Endothelial cell of umbilical vein (primary cell): ENCODE results near the gene INPP5A. TPM values are rescaled to one million over a fixed set of nuclear protein-coding genes. Genes with fewer than 3 reads are reported as not detected.

Source experiments
- BruUV-seq: library from RNA; stranded (reverse); fragments of 400-500 nt; replicated peaks from 2 replicates; lab custom pipeline; 2021; lab: Mats Ljungman, UMichigan
- CTCF ChIA-PET: fragments of 300-600, 350-600 bp; sonication (Branson Sonifier 250); formaldehyde crosslinking; loops from one replicate; lab custom pipeline; 2021; ENCODE audit warnings: antibody characterized with exemption, inconsistent platforms; lab: Charles Lee
- POLR2A ChIA-PET: fragments of 300-600, 350-600 bp; sonication (Branson Sonifier 250); formaldehyde crosslinking; loops from one replicate; lab custom pipeline; 2021; ENCODE audit warnings: antibody characterized with exemption, inconsistent platforms; lab: Charles Lee
- DNase-seq: peaks from one replicate; pipeline ENCODE4 v3.0.0-alpha.2; 2011; ENCODE audit warnings: low read depth, low spot score
- FAIRE-seq: peaks from 2 replicates; lab custom pipeline; 2011; peaks lifted over from hg19 to GRCh38; lab: Jason Lieb, UNC
- H2AFZ ChIP-seq: 2 replicates; pipeline ENCODE4 v1.6.0; 2012; ENCODE audit warnings: low read depth, low read length, control low read depth, inconsistent platforms
- H3K27ac ChIP-seq: 2 replicates; pipeline ENCODE4 v1.5.1; 2011; ENCODE audit warnings: low read depth, mild to moderate bottlenecking, control low read depth, low read length, moderate library complexity; ENCODE audit not compliant: insufficient read depth
- H3K27me3 ChIP-seq, 2 experiments: 2 replicates each; pipeline versions ENCODE4 v1.6.0 to v1.6.1; 2011; ENCODE audit warnings: low read length in 2 of 2, mixed read lengths in 1 of 2; ENCODE audit not compliant: control insufficient read depth in 2 of 2, insufficient read depth in 2 of 2
- H3K36me3 ChIP-seq, 2 experiments: 2 replicates in 1 of 2; 3 replicates in 1 of 2; pipeline ENCODE4 v1.5.1; 2011; ENCODE audit warnings: low read length in 2 of 2, mild to moderate bottlenecking in 1 of 2, moderate library complexity in 1 of 2; ENCODE audit not compliant: control insufficient read depth in 2 of 2, insufficient read depth in 2 of 2; ENCODE audit errors: extremely low read depth in 1 of 2
- H3K4me1 ChIP-seq: 3 replicates; pipeline ENCODE4 v1.5.1; 2011; ENCODE audit warnings: mild to moderate bottlenecking, low read length; ENCODE audit not compliant: control insufficient read depth, insufficient read depth; ENCODE audit errors: extremely low read depth
- H3K4me2 ChIP-seq: 2 replicates; pipeline ENCODE4 v1.6.1; 2011; ENCODE audit warnings: low read length, control low read depth, mixed read lengths; ENCODE audit not compliant: insufficient read depth
- H3K4me3 ChIP-seq, 3 experiments: fragments of 200-600 bp in 1 of 3; sonication (generic), shearing (Covaris generic) in 1 of 3; replicated peaks in 1 of 3; 2 replicates each; pipeline ENCODE4 v1.5.1; 2011 to 2016; ENCODE audit warnings: control low read depth in 3 of 3, low read length in 3 of 3, mild to moderate bottlenecking in 2 of 3, inconsistent platforms in 1 of 3, low read depth in 1 of 3, moderate library complexity in 1 of 3; ENCODE audit not compliant: insufficient read depth in 1 of 3
- H3K79me2 ChIP-seq: 2 replicates; pipeline ENCODE4 v1.6.0; 2012; ENCODE audit warnings: low read length, inconsistent platforms; ENCODE audit not compliant: control insufficient read depth, insufficient read depth
- H3K9ac ChIP-seq: replicated peaks from 2 replicates; pipeline ENCODE3; 2011; ENCODE audit warnings: low read length, control low read depth; ENCODE audit not compliant: insufficient read depth; ENCODE audit errors: extremely low read depth
- H3K9me1 ChIP-seq: replicated peaks from 3 replicates; pipeline ENCODE4 v1.6.0; 2011; ENCODE audit warnings: mild to moderate bottlenecking, low read length; ENCODE audit not compliant: control insufficient read depth, insufficient read depth; ENCODE audit errors: extremely low read depth
- H3K9me3 ChIP-seq: replicated peaks from 2 replicates; pipeline ENCODE4 v1.5.1; 2012; ENCODE audit warnings: low read length, inconsistent platforms; ENCODE audit not compliant: control insufficient read depth, insufficient read depth
- H4K20me1 ChIP-seq: replicated peaks from 2 replicates; pipeline ENCODE3; 2011; ENCODE audit warnings: mild to moderate bottlenecking, low read length; ENCODE audit not compliant: control insufficient read depth, insufficient read depth; ENCODE audit errors: extremely low read depth
- CTCF ChIP-seq, 2 donors: IDR thresholded peaks; 1 replicate in 1 of 2; 2 replicates in 1 of 2; pipeline ENCODE4 v1.5.1; 2011; ENCODE audit warnings: low read length in 2 of 2, mild to moderate bottlenecking in 2 of 2, moderate library complexity in 2 of 2, control low read depth in 1 of 2, inconsistent platforms in 1 of 2, low read depth in 1 of 2; ENCODE audit not compliant: insufficient read depth in 1 of 2; ENCODE audit errors: extremely low read depth in 1 of 2
- EZH2 ChIP-seq: IDR thresholded peaks from 2 replicates; pipeline ENCODE4 v1.6.1; 2012; ENCODE audit warnings: borderline replicate concordance, low read depth, mild to moderate bottlenecking, moderate library complexity, low read length, inconsistent platforms; ENCODE audit not compliant: severe bottlenecking
- FOS ChIP-seq: IDR thresholded peaks from 2 replicates; pipeline ENCODE4 v1.6.1; 2011; ENCODE audit warnings: mild to moderate bottlenecking, low read length, moderate library complexity, borderline replicate concordance; ENCODE audit not compliant: insufficient read depth
- GATA2 ChIP-seq: IDR thresholded peaks from 2 replicates; pipeline ENCODE4 v1.7.0; 2011; ENCODE audit warnings: low read depth, mild to moderate bottlenecking, moderate library complexity, mixed read lengths, low read length; ENCODE audit not compliant: insufficient read length, insufficient read depth
- JUN ChIP-seq: IDR thresholded peaks from 2 replicates; pipeline ENCODE4 v1.6.1; 2011; ENCODE audit warnings: borderline replicate concordance, low read depth; ENCODE audit not compliant: insufficient read length, insufficient read depth
- MYC ChIP-seq: IDR thresholded peaks from one replicate; pipeline ENCODE4 v1.6.1; 2011; ENCODE audit warnings: mild to moderate bottlenecking, low read depth, low read length
- POLR2A ChIP-seq: IDR thresholded peaks from 2 replicates; pipeline ENCODE4 v1.6.1; 2012; ENCODE audit warnings: low read depth, mild to moderate bottlenecking, control low read depth, low read length
- POLR2AphosphoS5 ChIP-seq: IDR thresholded peaks from 2 replicates; pipeline ENCODE4 v1.6.1; 2012; ENCODE audit warnings: low read depth, mild to moderate bottlenecking, control low read depth, low read length, moderate library complexity; ENCODE audit not compliant: insufficient read depth
- dilution Hi-C: fragments of 300-500 bp; cut with MboI; formaldehyde crosslinking; loops from one replicate; pipeline ENCODE4 v1.15.0; 2019; ENCODE audit warnings: low sequenced_read_pairs; ENCODE audit not compliant: extremely low pct_ligation_motif_present
- intact Hi-C: fragments of 100-400 bp; cut with micrococcal nuclease; formaldehyde crosslinking; loops from one replicate; pipeline ENCODE4 v1.10.0; 2022
- polyA plus RNA-seq, 4 experiments: library from polyadenylated mRNA; depleted of rRNA in 3 of 4; stranded (reverse) in 3 of 4; unstranded in 1 of 4; fragments of >200 nt; gene quantifications; 2 replicates each; pipeline versions ENCODE4 v1.2.1 to v1.2.3, GENCODE V29; 2011 to 2012; ENCODE audit warnings: missing spikeins in 1 of 4
- total RNA-seq: library from RNA; stranded (reverse); gene quantifications from 2 replicates; pipeline ENCODE4 v1.2.3, GENCODE V29; 2021
- TF ChIP-seq, protein P1 (sequence below): IDR thresholded peaks from 2 replicates; pipeline ENCODE4 v1.6.1; 2011; ENCODE audit not compliant: insufficient read depth, insufficient read length

Gene INPP5A
- total and polyA plus RNA-seq, 2 donors (not counting 3 experiments of a cell fraction or from before 2014, with no cell fraction given), result 22.9 to 33.2 TPM

DNA sequence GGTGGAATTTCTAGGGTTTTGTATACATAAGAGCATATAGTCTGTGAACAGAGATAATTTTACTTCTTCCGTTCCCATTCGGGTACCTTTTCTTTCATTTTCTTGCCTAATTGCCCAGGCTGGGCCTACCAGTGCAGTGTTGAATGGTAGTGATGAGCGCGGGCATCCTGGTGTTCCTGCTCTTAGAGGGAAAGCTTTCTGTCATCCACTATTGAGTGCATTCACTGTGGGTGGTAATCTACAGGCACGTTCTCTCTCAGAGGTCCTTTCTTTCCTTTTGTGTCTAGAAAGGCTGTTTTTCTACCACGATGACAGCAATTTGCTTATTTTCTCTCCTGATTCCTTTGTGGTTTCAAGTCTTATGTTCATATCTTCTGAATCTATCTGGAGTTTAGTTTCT lies 65.0 kb downstream of the INPP5A start:
- Histone ChIP-seq H3K4me2 (no peak overlapping the region), H3K9ac (no peak overlapping the region), H3K4me1 (no peaks in the 10 kb centered on the region), H3K36me3 (no peaks in the 10 kb centered on the region), H3K27me3 (no peaks in the 10 kb centered on the region), H2AFZ (no peak overlapping the region), H4K20me1 (peaks cover 6% of the 10 kb centered on the region), H3K9me3 (no peaks in the 10 kb centered on the region), H3K9me1 (no peaks in the 10 kb centered on the region), H3K27ac (no peak overlapping the region), H3K4me3 (no peak overlapping the region), H3K79me2 (peaks cover 1% of the 10 kb centered on the region)
- DNase-seq, result no peak
- ChIA-PET CTCF (no interaction called here), POLR2A (no interaction called here)
- dilution Hi-C loops (no loop called here), intact Hi-C loops (no loop called here)
- TF ChIP-seq MYC, result no peak
- TF ChIP-seq, protein P1, sequence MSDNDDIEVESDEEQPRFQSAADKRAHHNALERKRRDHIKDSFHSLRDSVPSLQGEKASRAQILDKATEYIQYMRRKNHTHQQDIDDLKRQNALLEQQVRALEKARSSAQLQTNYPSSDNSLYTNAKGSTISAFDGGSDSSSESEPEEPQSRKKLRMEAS, result no peak
- TF ChIP-seq EZH2, result no peak
- TF ChIP-seq POLR2AphosphoS5, result no peak
- TF ChIP-seq CTCF (IDR thresholded peaks at IDR 0.05; ENCODE audit: extremely low read depth in 1 of 2, insufficient read depth in 1 of 2, low read depth in 1 of 2, low read length in 2 of 2), result no peak
- no peak for TF ChIP-seq GATA2
- no peak for TF ChIP-seq JUN
- no peak for TF ChIP-seq POLR2A
- TF ChIP-seq FOS, result no peak
- BruUV-seq, result no TSS peak
- no peak for FAIRE-seq
